ENCODE data around the gene POLR2M.

The POLR2M gene

GRCh38 chr15:57763176-57763964, 56.9 kb downstream of the POLR2M start:
- TF ChIP-seq EZH2 (IDR thresholded peaks at IDR 0.05; ENCODE audit: borderline replicate concordance, low read length) (no peak), CTCF (IDR thresholded peaks at IDR 0.05; ENCODE audit: low read length) (no peak)
- no peaks in the 10 kb centered on the region for H3K9me3 ChIP-seq (ENCODE audit: low read length)
- no peak overlapping the region for H2AFZ ChIP-seq (ENCODE audit: low read length)
- H3K9me2 ChIP-seq (ENCODE audit: low read depth, low read length): no peaks in the 10 kb centered on the region
- H3K36me3 ChIP-seq (ENCODE audit: insufficient read depth, low read length): no peaks in the 10 kb centered on the region
- H3K4me2 ChIP-seq (ENCODE audit: low read length): no peak overlapping the region
- no peaks in the 10 kb centered on the region for H3K4me1 ChIP-seq (ENCODE audit: insufficient read depth, low read length, severe bottlenecking)
- no peak overlapping the region for H3K9ac ChIP-seq (ENCODE audit: low read length)
- H4K20me1 ChIP-seq (ENCODE audit: insufficient read depth, low read length): no peaks in the 10 kb centered on the region
- no peaks in the 10 kb centered on the region for H3F3A ChIP-seq (ENCODE audit: insufficient read depth, low read length)
- no peaks in the 10 kb centered on the region for H3K27me3 ChIP-seq (ENCODE audit: insufficient read depth, low read length)
- H3K27ac ChIP-seq (ENCODE audit: low read depth, low read length, poor library complexity, severe bottlenecking): no peak overlapping the region
- H3K79me2 ChIP-seq (ENCODE audit: insufficient read depth, low read length): no peaks in the 10 kb centered on the region
- H3K4me3 ChIP-seq (ENCODE audit: low read depth, low read length, poor library complexity, severe bottlenecking): no peak overlapping the region
